SH-SY5Y (cell line): ENCODE measurements around the gene SFTPD.

Source experiments
- GATA2 ChIP-seq: IDR thresholded peaks from 2 replicates; pipeline ENCODE4 v1.6.1; 2011; ENCODE audit warnings: mild to moderate bottlenecking, low read depth, low read length
- GATA3 ChIP-seq: IDR thresholded peaks from 2 replicates; pipeline ENCODE4 v1.6.1; 2011; ENCODE audit warnings: low read depth, mild to moderate bottlenecking, low read length, moderate library complexity

- TF ChIP-seq GATA2 = no peak
- no peak for TF ChIP-seq GATA3
Observed at GRCh38 chr10:79979310-79979975, 30.5 kb upstream of the SFTPD start.
